Left forelimb (tissue), 1 donor: ENCODE results near the gene PC.

Experiments used
- DNase-seq: peaks from one replicate; pipeline ENCODE4 v3.0.0-alpha.2; 2018; ENCODE audit warnings: low spot score

PC gene

GRCh38 chr11:66866511-66866986, 91.6 kb downstream of the PC start:
- no peak for DNase-seq

GRCh38 chr11:66866007-66866406, 92.2 kb downstream of the PC start:
- DNase-seq, result no peak

GRCh38 chr11:66864924-66865697, 93.1 kb downstream of the PC start:
- DNase-seq, result no peak

- DNase-seq, result no peak
These were observed 93.8 kb downstream of the PC start for GRCh38 chr11:66864172-66864901.

- DNase-seq, result no peak
These were observed 94.6 kb downstream of the PC start for GRCh38 chr11:66863428-66864125.

GRCh38 chr11:66862559-66863037, 95.6 kb downstream of the PC start:
- no peak for DNase-seq

- no peak for DNase-seq
These were observed 96.2 kb downstream of the PC start for GRCh38 chr11:66861774-66862558.

- DNase-seq, result no peak
These were observed 97.0 kb downstream of the PC start for GRCh38 chr11:66861038-66861773.

GRCh38 chr11:66860449-66860831, 97.7 kb downstream of the PC start:
- no peak for DNase-seq

GRCh38 chr11:66859686-66860448, 98.3 kb downstream of the PC start:
- no peak for DNase-seq

GRCh38 chr11:66858939-66859685, 99.1 kb downstream of the PC start:
- DNase-seq, result no peak

GRCh38 chr11:66858186-66858938, 99.8 kb downstream of the PC start:
- no peak for DNase-seq

GRCh38 chr11:66857927-66858185, 100.3 kb downstream of the PC start:
- DNase-seq, result no peak

GRCh38 chr11:66857234-66857926, 100.8 kb downstream of the PC start:
- DNase-seq, result no peak

- DNase-seq, result no peak
These were observed 101.5 kb downstream of the PC start, which contains the start of gene LRFN4 for GRCh38 chr11:66856496-66857233. LRFN4 (plus strand) TSS chr11:66857064; CDS start chr11:66857745, 681 bp downstream.

GRCh38 chr11:66855574-66856495, 102.3 kb downstream of the PC start:
- peak; percentile 95 for DNase-seq
